CD4-positive, alpha-beta memory T cell (primary cell): ENCODE data around the gene CASS4. TPM values are rescaled to one million over a fixed set of nuclear protein-coding genes. Genes with fewer than 3 reads are reported as not detected.

Experiments used
- CTCF ChIA-PET: fragments of 350-600 bp; sonication (Branson Sonifier 250); formaldehyde crosslinking; loops from one replicate; lab custom pipeline; 2021; ENCODE audit warnings: inconsistent platforms; ENCODE audit not compliant: partially characterized antibody; lab: Charles Lee
- POLR2A ChIA-PET: fragments of 350-600 bp; sonication (Branson Sonifier 250); formaldehyde crosslinking; loops from one replicate; lab custom pipeline; 2021; ENCODE audit not compliant: partially characterized antibody; lab: Charles Lee
- DNase-seq, 5 donors: peaks; one replicate each; pipeline versions ENCODE4 v3.0.0 to v3.0.0-alpha.2; 2020 to 2022; ENCODE audit warnings: mixed read lengths in 1 of 5
- H3K27ac ChIP-seq: one replicate; pipeline ENCODE4 v1.7.0; 2013; ENCODE audit warnings: low read depth, low read length
- H3K27me3 ChIP-seq: 2 replicates; pipeline ENCODE4 v1.7.0; 2013; ENCODE audit warnings: mild to moderate bottlenecking, low read length, moderate library complexity; ENCODE audit not compliant: insufficient read depth
- H3K36me3 ChIP-seq: 2 replicates; pipeline ENCODE4 v1.7.0; 2013; ENCODE audit warnings: mild to moderate bottlenecking, low read length, moderate library complexity; ENCODE audit not compliant: insufficient read depth
- H3K4me1 ChIP-seq: 2 replicates; pipeline ENCODE4 v1.7.0; 2013; ENCODE audit warnings: mild to moderate bottlenecking, low read length, moderate library complexity; ENCODE audit not compliant: insufficient read depth
- H3K4me3 ChIP-seq, 2 donors: one replicate each; pipeline ENCODE4 v1.7.0; 2013; ENCODE audit warnings: low read length in 2 of 2, mild to moderate bottlenecking in 1 of 2
- H3K9me3 ChIP-seq, 2 donors: one replicate each; pipeline ENCODE4 v1.7.0; 2013; ENCODE audit warnings: low read length in 2 of 2, control low read depth in 1 of 2; ENCODE audit not compliant: control insufficient read depth in 1 of 2
- H3K27ac Mint-ChIP-seq, 7 donors: one replicate each; pipeline ENCODE4 v1.8.0; 2020 to 2021; ENCODE audit warnings: mixed read lengths in 7 of 7, mild to moderate bottlenecking in 6 of 7, inconsistent platforms in 3 of 7, moderate library complexity in 3 of 7
- H3K27me3 Mint-ChIP-seq, 2 donors: one replicate each; pipeline ENCODE4 v1.8.0; 2020 to 2021; ENCODE audit warnings: mixed read lengths in 2 of 2
- H3K36me3 Mint-ChIP-seq, 2 donors: one replicate each; pipeline ENCODE4 v1.8.0; 2020 to 2021; ENCODE audit warnings: mixed read lengths in 2 of 2, inconsistent platforms in 1 of 2, mild to moderate bottlenecking in 1 of 2
- H3K4me1 Mint-ChIP-seq, 4 donors: one replicate each; pipeline ENCODE4 v1.8.0; 2020 to 2021; ENCODE audit warnings: mixed read lengths in 4 of 4, mild to moderate bottlenecking in 1 of 4
- H3K4me3 Mint-ChIP-seq, 8 donors: one replicate each; pipeline ENCODE4 v1.8.0; 2020 to 2021; ENCODE audit warnings: mixed read lengths in 8 of 8, mild to moderate bottlenecking in 7 of 8, moderate library complexity in 6 of 8, inconsistent platforms in 3 of 8
- H3K9me3 Mint-ChIP-seq, 8 donors: one replicate each; pipeline ENCODE4 v1.8.0; 2020 to 2021; ENCODE audit warnings: mixed read lengths in 8 of 8, mild to moderate bottlenecking in 5 of 8, inconsistent platforms in 3 of 8, moderate library complexity in 1 of 8
- intact Hi-C: fragments of 100-400 bp; cut with micrococcal nuclease; formaldehyde crosslinking; loops from one replicate; pipeline ENCODE4 v1.15.1; 2023
- polyA plus RNA-seq, 2 donors: library from polyadenylated mRNA; unstranded; fragments of 300-500 nt; fragmentation: Illumina TruSeq; gene quantifications; one replicate each; pipeline ENCODE4 v1.2.3, GENCODE V29; 2021
- total RNA-seq, 2 experiments: library from RNA; stranded (reverse); gene quantifications; one replicate each; pipeline ENCODE4 v1.2.3, GENCODE V29; 2021

The CASS4 gene
- total and polyA plus RNA-seq, 4 experiments from 2014 or later, result 3.3 to 10.9 (median 7.9) TPM

GRCh38 chr20:56442389-56443365 lies 30.6 kb downstream of the CASS4 start:
- DNase-seq, result peak in 1 of 5 donors; percentile 22
- H3K4me3 Mint-ChIP-seq, result peak overlapping the region in 6 of 8 donors; percentile 15 to 82 (median 41)
- peak overlapping the region; percentile 7 for H3K27ac ChIP-seq

GRCh38 chr20:56443654-56444540 lies 31.8 kb downstream of the CASS4 start:
- intact Hi-C loops, result no loop called here

More at GRCh38 chr20:56442389-56443365, 30.6 kb downstream of the CASS4 start:
- H3K36me3 ChIP-seq, result peaks cover 4% of the 10 kb centered on the region
- no peaks in the 10 kb centered on the region for H3K9me3 ChIP-seq
- peak overlapping the region; percentile 54 to 94 (median 89) for H3K27ac Mint-ChIP-seq
- peaks cover 28 to 52% (median 40%) of the 10 kb centered on the region in 4 donors for H3K4me1 Mint-ChIP-seq
- peaks cover 0 to 38% of the 10 kb centered on the region in 2 donors for H3K36me3 Mint-ChIP-seq
- no peaks in the 10 kb centered on the region for H3K27me3 Mint-ChIP-seq
- H3K4me3 ChIP-seq, result no peak overlapping the region
- H3K27me3 ChIP-seq, result no peaks in the 10 kb centered on the region
- H3K9me3 Mint-ChIP-seq, result no peaks in the 10 kb centered on the region
- ChIA-PET CTCF (interaction anchor here (1.0 to 1.9 kb wide), 3 partner anchors 10 to 33 kb away, joined by 3 to 4 read pairs (median 4); no protein-coding TSS in a partner anchor), POLR2A (interaction anchor here (0.6 to 6.0 kb wide), 3 partner anchors 25 to 45 kb away, joined by 3 to 40 read pairs (median 3); partner anchors contain the start of gene CASS4)
- intact Hi-C loops, result no loop called here
- H3K4me1 ChIP-seq, result peaks cover 51% of the 10 kb centered on the region

GRCh38 chr20:56445130-56445529 lies 33.1 kb downstream of the CASS4 start:
- CTCF ChIA-PET, result interaction anchor here (1.6 kb wide), 1 partner anchor 46 kb away, joined by 4 read pairs; no protein-coding TSS in a partner anchor

More at GRCh38 chr20:56443654-56444540, 31.8 kb downstream of the CASS4 start:
- ChIA-PET CTCF (interaction anchor here (0.8 to 1.6 kb wide), 2 partner anchors 38 to 45 kb away, joined by 3 to 4 read pairs; no protein-coding TSS in a partner anchor), POLR2A (interaction anchor here (0.6 to 6.0 kb wide), 4 partner anchors 10 to 46 kb away, joined by 3 to 40 read pairs (median 3); partner anchors contain the start of gene CASS4)
- Mint-ChIP-seq H3K9me3 (no peaks in the 10 kb centered on the region), H3K4me1 (peaks cover 23 to 40% (median 32%) of the 10 kb centered on the region in 4 donors), H3K36me3 (peaks cover 8 to 44% of the 10 kb centered on the region in 2 donors), H3K4me3 (no peak overlapping the region), H3K27me3 (no peaks in the 10 kb centered on the region), H3K27ac (peak overlapping the region in 6 of 7 donors; percentile 16 to 85 (median 44))
- H3K4me3 ChIP-seq, result no peak overlapping the region
- H3K4me1 ChIP-seq, result peaks cover 39% of the 10 kb centered on the region
- H3K27me3 ChIP-seq, result no peaks in the 10 kb centered on the region
- H3K27ac ChIP-seq, result no peak overlapping the region
- H3K36me3 ChIP-seq, result peaks cover 4% of the 10 kb centered on the region
- no peaks in the 10 kb centered on the region for H3K9me3 ChIP-seq
- no peak for DNase-seq

GRCh38 chr20:56445540-56445939 lies 33.5 kb downstream of the CASS4 start:
- POLR2A ChIA-PET, result no interaction called here
- no peaks in the 10 kb centered on the region for H3K27me3 ChIP-seq
- no peaks in the 10 kb centered on the region for H3K9me3 Mint-ChIP-seq
- no peak overlapping the region for H3K27ac ChIP-seq
- no peaks in the 10 kb centered on the region for H3K27me3 Mint-ChIP-seq
- H3K4me3 ChIP-seq, result no peak overlapping the region
- peak overlapping the region in 2 of 7 donors; percentile 48 to 70 for H3K27ac Mint-ChIP-seq
- intact Hi-C loops, result no loop called here
- CTCF ChIA-PET, result interaction anchor here (1.6 kb wide), 1 partner anchor 47 kb away, joined by 4 read pairs; no protein-coding TSS in a partner anchor
- peaks cover 4% of the 10 kb centered on the region for H3K36me3 ChIP-seq
- no peaks in the 10 kb centered on the region for H3K9me3 ChIP-seq
- H3K36me3 Mint-ChIP-seq, result peaks cover 8 to 49% of the 10 kb centered on the region in 2 donors
- H3K4me1 Mint-ChIP-seq, result peaks cover 14 to 24% (median 19%) of the 10 kb centered on the region in 4 donors
- H3K4me3 Mint-ChIP-seq, result no peak overlapping the region
- peaks cover 22% of the 10 kb centered on the region for H3K4me1 ChIP-seq
- DNase-seq, result no peak

More at GRCh38 chr20:56445130-56445529, 33.1 kb downstream of the CASS4 start:
- peaks cover 4% of the 10 kb centered on the region for H3K36me3 ChIP-seq
- no peaks in the 10 kb centered on the region for H3K9me3 ChIP-seq
- peaks cover 26% of the 10 kb centered on the region for H3K4me1 ChIP-seq
- no peak overlapping the region for H3K27ac ChIP-seq
- intact Hi-C loops, result no loop called here
- POLR2A ChIA-PET, result no interaction called here
- no peak overlapping the region for H3K4me3 Mint-ChIP-seq
- peak overlapping the region in 2 of 7 donors; percentile 45 to 46 for H3K27ac Mint-ChIP-seq
- H3K4me3 ChIP-seq, result no peak overlapping the region
- peaks cover 8 to 47% of the 10 kb centered on the region in 2 donors for H3K36me3 Mint-ChIP-seq
- no peaks in the 10 kb centered on the region for H3K27me3 ChIP-seq
- H3K9me3 Mint-ChIP-seq, result no peaks in the 10 kb centered on the region
- no peak for DNase-seq
- H3K27me3 Mint-ChIP-seq, result no peaks in the 10 kb centered on the region
- peaks cover 17 to 28% (median 23%) of the 10 kb centered on the region in 4 donors for H3K4me1 Mint-ChIP-seq

- Mint-ChIP-seq H3K36me3 (peaks cover 18 to 61% of the 10 kb centered on the region in 2 donors), H3K27me3 (no peaks in the 10 kb centered on the region)
These were observed 35.2 kb downstream of the CASS4 start for GRCh38 chr20:56447227-56447626.

GRCh38 chr20:56449459-56449858 lies 37.4 kb downstream of the CASS4 start:
- H3K4me1 Mint-ChIP-seq, result peaks cover 4 to 23% (median 14%) of the 10 kb centered on the region in 4 donors
- POLR2A ChIA-PET, result no interaction called here
- DNase-seq, result no peak

More at GRCh38 chr20:56447227-56447626, 35.2 kb downstream of the CASS4 start:
- H3K4me3 Mint-ChIP-seq, result no peak overlapping the region
- no peaks in the 10 kb centered on the region for H3K9me3 Mint-ChIP-seq
- Histone ChIP-seq H3K27me3 (no peaks in the 10 kb centered on the region), H3K4me3 (no peak overlapping the region), H3K36me3 (peaks cover 13% of the 10 kb centered on the region), H3K27ac (no peak overlapping the region), H3K9me3 (no peaks in the 10 kb centered on the region), H3K4me1 (peaks cover 7% of the 10 kb centered on the region)
- ChIA-PET POLR2A (interaction anchor here (0.9 to 2.0 kb wide), 3 partner anchors 10 to 55 kb away, joined by 3 to 4 read pairs (median 3); partner anchors contain the start of genes AURKA and CSTF1), CTCF (interaction anchor here (1.3 kb wide), 1 partner anchor 9 kb away, joined by 4 read pairs; no protein-coding TSS in a partner anchor)
- no peak for DNase-seq
- peak overlapping the region in 3 of 7 donors; percentile 29 to 71 (median 61) for H3K27ac Mint-ChIP-seq
- peaks cover 6 to 20% (median 12%) of the 10 kb centered on the region in 4 donors for H3K4me1 Mint-ChIP-seq
- intact Hi-C loops, result no loop called here

More at GRCh38 chr20:56449459-56449858, 37.4 kb downstream of the CASS4 start:
- Histone ChIP-seq H3K27ac (no peak overlapping the region), H3K27me3 (no peaks in the 10 kb centered on the region), H3K4me1 (peaks cover 5% of the 10 kb centered on the region), H3K9me3 (no peaks in the 10 kb centered on the region), H3K36me3 (peaks cover 18% of the 10 kb centered on the region), H3K4me3 (no peak overlapping the region)
- no peaks in the 10 kb centered on the region for H3K9me3 Mint-ChIP-seq
- H3K4me3 Mint-ChIP-seq, result no peak overlapping the region
- H3K27me3 Mint-ChIP-seq, result no peaks in the 10 kb centered on the region
- intact Hi-C loops, result no loop called here
- peaks cover 18 to 63% of the 10 kb centered on the region in 2 donors for H3K36me3 Mint-ChIP-seq
- CTCF ChIA-PET, result no interaction called here
- no peak overlapping the region for H3K27ac Mint-ChIP-seq
